Measurements from ENCODE around the gene C11orf91. TPM values are rescaled to one million over a fixed set of nuclear protein-coding genes. Genes with fewer than 3 reads are reported as not detected.
"Not testable (repeated sequence)": the region's sequence is repeated elsewhere in the genome, so short reads cannot be mapped to it uniquely, and the experiment has no call there.

Gene C11orf91
- total RNA-seq, 1 donor from 2014 or later, result not detected

DNA sequence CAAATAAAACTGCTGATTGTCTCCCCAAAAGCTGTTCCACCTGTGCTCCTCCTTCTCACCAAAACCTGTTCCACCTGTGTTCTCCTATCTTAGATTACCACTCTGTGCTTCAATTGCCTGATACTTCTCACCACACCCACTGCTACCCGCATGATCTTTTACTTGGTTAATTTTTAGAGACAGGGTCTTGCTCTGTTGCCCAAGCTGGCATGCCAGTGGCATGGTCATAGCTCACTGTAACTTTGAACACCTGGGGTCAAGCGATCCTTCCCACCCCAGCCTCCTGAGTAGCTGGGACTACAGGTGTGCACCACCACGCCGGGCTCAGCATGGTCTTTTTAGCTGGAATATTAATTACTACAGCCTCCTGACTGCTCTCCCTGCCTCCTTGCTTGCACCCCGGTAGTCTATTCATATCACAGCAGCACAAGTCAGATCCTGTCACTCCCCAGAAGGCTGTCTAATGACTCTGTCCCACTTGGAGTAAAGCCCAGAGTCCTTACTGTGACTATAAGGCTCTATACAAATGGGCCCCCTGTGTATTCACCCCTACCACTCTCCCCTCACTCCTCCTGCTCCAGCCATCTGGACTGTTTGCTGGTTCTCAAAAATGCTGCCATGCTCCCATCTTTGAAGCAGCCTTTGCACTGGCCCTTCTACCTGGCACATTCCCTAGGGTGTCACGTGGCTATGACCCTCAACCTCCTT lies 3.5 kb downstream of the C11orf91 start:
- no peak for DNase-seq

DNA sequence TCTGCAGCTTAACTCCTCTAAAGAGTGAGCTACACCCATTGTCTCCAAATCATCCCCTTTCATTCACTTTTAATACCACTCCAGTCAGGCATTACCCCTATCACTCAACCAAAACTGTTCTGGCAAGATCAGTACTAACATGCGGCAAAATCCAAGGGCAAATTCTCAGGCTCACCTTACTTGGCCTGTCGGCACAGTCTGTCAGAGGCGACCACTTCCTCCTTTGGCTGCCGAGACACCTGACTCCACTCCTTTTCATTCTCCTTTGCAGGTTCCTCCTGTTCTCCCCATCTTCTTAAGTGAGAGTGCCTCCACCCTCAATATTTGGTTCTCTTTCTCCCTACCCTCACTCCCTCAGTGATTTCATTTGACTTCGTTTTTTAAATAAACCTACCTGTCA lies 4.2 kb downstream of the C11orf91 start:
- DNase-seq, result no peak

DNA sequence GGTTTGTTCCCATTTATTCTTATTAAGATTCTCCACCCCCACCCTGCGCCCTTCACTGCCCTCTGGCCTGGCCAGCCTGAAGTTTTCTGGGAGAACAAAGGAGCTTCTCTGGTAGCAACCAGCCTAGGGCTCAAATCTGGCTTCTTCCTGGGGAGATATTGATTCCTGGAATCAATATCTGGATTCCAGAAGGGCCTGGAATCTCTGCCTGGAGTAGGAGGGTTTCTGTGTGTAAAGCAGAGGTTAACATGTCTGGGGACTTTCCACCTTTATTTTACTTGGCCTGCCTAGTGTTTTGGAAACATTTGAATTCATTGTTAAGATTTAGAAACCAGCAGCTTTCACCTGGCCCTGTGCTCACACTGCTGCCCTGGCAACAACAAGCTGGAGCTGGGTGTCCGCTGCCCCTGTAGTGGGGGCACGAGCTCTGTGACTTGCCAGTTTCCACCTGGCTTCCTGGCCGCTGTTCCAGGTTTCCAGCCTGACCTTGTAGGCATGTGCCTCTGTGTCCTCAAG lies 5.5 kb downstream of the C11orf91 start:
- no peak for DNase-seq

DNA sequence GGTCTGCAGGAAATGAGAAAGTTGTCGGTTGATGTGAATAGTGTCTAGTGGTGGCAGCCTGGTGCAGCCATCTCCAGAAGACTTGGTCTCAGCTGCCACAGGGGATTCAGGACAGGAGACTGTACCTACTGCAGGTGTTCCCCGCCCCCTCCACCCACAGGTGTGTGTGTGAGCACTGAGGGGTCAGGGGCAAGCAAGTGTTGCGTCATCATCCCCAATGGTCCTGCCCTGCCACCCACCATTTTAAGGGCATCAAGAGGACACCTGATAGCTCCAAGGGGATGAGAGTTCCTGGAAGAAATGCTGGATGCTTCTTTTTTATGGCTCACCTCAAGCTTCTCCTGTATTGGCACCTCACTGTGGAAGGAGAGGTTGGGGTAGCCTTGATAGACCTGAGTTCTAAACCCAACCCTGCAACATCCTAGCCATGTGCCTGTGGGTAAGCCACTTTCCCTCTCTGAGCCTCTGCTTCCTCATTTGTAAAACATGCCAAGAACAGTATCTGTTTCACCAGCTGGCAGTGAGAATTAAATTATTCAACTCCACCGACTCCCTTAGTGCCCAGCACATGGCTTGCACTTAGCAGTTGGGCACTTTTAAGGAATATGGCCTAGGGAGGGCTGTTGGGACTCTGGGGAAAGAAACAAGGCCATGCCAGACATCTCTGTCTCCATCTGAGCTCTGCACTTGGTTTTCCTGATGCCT lies 6.1 kb downstream of the C11orf91 start:
- no peak for DNase-seq

DNA sequence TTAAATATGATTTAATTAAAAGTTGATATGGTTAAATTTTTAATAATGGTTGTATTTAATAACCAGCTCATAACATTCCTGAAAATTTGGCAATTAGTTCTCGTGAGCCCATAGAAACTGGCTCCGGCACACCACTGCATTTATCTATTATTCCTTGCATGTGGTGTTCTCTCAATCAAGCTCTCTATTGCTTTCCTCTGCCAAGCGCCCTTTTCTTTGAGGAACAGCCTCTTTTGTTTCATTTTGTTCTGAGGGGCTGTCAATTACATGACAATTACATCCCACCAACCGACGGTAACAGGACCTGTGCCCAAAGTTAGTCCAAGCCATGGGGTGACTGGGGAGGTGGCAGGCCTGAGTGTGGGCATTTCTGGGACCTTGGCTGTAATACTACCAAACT lies 8.1 kb downstream of the C11orf91 start:
- DNase-seq, result no peak

DNA sequence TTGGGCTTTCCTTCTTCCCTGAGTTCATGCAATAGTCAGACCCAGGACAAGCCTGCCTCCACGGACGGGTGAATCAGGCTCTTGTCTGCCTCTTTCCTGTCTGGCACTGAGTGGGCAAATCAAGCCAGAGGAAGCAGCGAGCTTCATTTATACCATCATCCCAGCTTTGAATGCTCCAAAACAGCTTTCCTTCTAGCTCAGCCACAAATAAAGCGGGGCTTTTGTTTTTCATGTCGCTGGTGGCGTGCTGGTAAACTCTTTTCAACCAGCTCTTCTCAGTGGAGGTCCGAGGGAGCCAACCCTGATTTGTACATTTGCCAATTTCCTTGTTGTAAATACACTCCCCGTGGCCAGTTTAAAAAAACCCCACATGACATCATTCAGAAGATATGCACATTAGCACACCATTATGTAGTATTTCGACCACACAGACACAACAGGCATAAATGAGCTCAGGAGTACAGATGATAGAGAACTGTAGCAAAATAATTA lies 8.6 kb downstream of the C11orf91 start:
- peak; percentile 85 for DNase-seq

DNA sequence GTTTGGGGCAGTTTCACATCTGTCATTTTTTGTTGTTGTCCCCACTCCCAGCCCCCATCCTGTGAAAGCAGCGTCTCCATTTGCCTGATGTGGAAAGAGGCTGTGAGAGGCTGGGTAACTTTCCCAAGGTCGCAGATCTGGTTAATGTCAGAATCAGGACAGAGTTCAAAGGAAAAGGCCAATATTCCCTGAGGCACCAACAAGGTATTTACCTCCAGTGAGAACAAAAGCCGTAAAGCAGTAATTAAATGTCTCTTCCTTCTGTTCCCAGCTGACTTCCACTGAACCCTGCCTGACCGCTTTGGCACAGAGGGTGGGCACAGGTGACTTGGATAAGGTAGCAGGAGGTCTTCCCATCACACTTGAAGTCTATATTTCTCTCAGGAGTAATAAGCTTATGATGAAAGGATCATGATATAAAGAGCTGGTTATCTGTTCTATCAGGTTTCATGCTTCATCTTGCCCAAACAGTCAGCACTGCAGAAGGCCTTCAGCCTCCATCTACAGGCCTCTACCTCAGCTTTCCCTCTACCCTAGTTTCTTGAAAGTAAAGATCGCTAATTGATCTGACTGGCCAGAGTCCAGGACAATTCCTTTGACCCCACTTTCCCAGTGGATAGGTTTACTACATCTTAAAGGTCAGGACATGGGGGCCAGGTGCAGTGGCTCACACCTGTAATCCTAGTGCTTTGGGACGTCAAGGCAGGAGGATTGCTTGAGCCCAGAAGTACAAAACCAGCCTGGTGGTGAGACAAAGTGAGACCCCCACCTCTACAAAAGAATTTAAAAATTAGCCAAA lies 9.4 kb downstream of the C11orf91 start:
- no peak for DNase-seq

DNA sequence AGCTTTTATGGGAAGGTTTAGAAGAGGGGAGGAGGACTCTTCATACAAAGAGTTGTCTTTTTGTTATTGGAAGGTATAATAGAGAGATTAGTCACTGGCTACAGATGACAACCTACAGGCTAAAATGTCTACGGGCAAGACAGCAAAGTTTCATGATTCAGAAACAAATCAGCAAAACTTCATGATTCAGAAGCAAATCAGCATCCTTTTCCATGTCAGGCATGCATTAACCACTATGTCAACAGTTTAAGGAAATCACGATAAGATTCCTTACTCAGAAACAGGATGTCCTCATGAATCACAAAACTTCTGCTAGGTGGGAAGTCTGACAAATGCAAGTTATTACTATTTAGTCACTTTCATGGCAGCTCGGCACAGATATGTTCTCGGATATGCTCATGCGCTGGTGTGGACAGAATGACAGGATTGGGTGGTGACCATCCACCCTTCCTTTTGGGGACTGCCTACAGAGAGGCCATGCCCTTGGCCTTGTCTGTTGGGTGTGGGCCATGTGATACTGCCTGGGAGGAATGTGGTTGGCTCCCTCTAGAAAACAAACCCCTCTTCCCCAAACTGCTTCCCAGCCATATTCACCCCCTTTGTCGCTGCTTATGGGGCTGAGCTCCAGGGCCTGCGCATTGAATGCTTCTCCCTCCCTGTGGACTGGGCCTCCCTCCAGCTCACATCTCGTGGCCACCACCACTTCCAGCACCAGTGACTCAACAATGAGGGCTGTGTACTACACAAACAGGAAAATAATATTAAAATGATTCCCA lies 10.1 kb downstream of the C11orf91 start:
- no peak for DNase-seq

DNA sequence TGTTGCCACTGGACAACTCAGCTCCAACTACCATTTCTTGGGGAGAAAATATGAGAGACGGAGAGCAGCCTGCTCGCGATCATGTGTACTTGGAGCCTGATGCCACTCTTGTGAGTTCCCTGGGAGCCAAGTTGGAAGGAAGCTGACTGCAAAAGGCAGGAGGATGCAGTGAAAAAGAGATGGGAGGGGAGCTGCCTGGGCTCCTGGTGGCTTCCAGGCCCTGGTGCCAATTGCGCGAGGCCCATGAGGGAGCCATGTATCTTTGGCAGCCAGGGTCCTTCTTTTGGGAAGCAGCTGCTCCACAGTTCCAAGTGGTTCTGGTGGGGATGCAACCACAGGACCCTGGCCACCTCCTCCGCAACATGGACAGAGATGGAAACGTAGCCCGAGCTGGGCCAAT lies 11.1 kb downstream of the C11orf91 start:
- no peak for DNase-seq

DNA sequence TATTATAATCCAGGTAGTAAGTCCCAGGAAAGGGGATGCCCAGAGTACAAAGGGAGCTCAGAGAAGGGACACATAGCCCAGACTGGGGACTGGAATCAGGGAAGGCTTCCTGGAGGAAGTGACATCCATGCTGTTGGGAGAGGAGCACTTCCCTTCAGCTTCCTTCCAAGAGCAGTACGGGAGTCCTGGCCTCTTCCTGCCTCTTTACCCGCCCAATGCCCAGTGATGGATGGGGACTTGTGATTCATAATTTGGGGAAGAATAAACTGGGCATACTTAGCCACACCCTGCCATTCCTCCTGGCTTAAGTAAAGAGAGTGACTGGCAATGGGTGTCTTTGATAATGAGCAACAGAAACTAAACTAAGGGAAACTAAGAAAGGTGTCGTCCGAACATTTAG lies 11.5 kb downstream of the C11orf91 start:
- no peak for DNase-seq

DNA sequence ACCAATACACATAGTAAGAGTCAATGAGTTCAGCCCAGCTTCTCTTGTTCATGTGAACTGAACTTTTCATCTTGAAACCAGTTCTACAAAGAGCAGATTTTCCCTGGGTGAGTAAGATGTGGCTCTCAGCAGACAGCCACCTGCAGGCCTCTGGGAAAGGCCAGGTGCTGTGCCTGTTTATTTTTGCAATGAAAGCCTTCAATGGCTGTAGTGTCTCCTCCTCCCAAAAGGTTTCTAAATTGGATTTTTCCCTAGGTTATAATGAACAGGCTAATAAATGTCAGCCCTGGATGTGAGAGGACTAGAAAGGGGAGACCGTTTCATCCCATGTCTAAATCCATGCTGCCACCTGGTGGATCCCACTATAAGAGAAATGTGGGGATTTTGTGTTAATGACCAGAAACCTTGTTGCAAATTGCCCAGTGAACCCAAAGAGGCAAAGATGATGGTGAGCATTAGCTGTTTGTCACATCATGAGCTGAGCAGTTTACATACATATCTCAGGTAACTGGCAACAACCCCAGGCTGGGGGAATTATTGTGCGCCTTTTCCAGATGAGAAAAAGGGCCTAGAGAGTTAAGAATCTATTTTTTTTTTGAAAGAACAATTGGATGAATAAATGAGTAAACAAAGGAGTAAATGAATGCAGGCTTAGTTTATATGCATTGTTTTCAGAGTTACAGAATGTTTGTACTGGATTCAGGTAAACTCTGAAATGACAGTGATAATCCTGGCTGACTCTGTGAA lies 12.7 kb downstream of the C11orf91 start:
- peak; percentile 81 for DNase-seq

DNA sequence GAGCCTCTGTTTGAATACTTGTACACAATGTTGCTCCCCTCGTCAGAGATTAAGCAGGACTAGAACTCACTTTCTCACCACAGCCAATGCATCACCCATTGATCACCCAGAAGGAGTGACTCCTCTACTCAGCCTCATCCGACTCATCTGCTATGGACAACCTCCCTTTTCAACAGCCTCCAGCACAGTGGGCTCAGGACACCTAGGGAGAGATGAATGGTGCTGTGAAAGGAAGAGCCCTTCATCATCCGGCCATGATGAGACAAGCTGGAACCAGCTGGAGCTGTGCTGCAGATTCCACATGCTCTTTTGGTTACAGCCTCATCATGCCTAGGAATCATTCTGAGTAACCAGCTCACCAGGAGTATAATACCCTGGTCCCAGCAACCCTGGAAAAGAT lies 15.5 kb downstream of the C11orf91 start:
- no peak for DNase-seq

DNA sequence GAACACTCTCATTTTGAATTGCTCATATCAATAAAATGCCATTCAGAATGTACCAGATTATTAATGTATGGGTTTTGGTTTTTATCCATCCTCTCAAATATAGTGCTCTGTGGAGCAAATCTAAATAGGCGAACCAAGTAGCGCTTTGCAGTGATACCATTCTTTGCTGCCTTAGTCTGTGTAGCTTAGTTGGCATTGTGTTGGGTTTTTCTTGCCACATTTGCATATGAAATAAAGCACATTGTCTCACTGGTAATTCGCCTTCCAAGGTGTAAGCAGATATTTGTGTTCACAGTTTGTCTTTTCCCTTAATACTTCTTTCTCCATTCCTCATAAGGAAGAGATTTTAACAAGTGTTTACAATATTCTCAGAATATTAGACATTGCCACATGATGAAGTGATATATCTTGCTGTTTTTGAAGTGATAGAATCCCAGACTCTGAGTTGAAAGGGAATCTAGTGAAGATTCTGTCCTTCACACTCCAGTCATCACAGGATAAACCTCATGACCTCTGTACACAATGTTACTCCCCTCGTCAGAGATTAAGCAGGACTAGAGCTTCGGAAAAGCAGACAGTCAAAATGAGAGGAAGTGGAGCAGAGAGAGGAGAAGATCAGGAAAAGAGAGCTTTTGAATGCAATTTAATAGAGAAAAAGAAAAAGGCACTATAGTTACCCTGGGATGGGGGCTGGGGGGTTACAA lies 16.5 kb downstream of the C11orf91 start:
- DNase-seq, result no peak

DNA sequence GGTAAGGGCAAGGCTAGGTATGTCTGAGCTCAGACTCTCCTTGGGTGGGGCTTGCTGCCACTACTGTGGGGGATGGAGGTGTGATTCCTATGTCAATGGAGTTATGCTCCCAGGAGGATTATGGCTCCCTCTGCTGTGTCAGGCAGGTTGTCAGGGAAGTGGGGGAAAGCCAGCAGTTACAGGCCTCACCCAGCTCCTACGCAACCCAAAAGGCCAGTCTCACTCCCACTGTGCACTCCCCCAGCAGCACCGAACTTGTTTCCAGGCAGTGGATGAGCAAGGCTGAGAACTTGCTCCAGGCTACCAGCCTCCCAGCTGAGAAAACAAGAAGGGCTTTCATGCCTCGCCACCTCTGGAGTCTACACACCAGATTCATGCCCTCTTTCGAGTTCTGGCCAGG lies 18.2 kb downstream of the C11orf91 start:
- DNase-seq, result no peak

DNA sequence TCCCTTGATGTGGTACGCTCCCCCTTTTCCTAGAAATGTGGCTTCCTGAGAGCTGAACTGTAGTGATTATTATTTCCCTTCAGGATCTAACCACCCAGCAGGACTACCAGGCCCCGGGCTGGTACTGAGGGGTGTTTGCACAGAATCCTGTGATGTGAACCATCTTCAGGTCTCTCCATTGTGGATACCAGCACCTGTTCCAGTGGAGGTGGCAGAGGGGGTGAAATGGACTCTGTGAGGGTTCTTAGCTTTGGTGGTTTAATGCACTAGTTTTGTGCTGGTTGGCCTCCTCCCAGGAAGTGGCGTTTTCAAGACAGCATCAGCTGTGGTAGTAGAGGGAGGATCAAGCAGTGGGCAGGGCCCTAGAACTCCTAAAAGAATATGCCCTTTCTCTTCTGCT lies 18.6 kb downstream of the C11orf91 start:
- DNase-seq, result no peak

DNA sequence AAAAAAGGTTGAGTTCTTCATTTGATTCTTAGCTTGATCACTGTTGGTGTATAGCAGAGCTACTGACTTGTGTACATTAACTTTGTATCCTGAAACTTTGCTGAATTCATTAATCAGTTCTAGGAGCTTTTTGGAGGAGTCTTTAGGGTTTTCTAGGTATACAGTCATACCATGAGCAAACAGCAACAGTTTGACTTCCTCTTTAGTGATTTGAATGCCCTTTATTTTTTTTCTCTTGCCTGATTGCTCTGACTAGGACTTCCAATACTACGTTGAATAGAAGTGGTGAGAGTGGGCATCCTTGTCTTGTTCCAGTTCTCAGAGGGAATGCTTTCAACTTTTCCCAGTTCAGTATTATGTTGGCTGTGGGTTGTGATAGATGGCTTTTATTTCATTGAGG lies 22.0 kb downstream of the C11orf91 start:
- not testable (repeated sequence) for DNase-seq

DNA sequence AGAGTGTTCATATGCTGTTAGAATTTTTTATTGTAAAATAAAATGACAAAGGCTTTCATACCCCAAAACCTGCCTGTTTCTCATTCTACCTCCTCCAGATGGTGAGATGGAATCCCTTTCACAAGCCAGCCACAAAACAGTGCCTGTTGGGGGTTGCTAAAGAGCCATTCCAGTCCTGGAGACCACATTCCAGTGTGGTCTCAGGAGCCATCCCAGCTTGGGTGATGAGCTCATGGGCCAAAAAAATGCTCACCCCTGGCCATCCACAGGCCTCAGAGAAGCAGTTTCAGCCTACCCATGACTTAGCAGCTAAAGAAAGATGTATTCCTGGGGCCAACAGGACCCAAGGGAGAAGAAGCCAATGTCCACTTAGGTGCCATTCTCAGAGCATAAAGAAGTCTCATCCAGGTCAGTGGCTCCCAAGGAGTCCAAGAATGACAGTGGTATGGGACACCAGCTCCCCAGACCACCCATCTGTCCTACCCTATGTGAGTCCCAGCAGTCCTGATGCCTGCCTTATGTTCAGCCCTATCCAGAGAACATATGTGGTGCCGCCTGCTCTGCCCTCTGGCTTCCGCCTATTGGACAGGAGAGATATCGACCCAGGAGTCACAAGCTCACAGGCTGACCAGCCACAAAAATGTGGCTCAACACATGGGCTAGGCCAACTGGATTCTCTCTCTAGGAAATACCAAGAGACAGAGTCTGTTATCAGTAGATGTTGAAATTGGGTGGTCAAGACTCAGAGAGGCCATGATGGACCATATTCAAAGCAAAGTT lies 26.4 kb downstream of the C11orf91 start:
- DNase-seq, result no peak

DNA sequence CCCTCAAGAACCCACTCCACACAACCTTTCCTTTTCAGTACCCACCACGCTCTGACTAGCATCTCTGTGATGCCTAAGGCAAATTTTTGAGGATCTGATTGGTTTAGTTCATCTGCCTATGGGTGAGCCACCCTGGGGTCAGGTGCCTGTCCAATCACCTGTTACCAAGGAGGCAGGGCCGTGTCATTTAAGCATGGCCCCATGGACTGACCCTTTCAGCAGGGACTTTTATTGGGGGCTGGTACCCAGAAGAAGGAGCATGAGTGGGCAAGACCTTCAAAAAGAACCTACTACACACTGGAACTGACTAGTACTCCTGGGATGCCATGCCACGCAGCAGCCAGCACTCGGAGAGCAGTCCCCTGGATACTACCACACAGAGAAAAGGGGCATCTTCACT lies 28.4 kb downstream of the C11orf91 start:
- no peak for DNase-seq

DNA sequence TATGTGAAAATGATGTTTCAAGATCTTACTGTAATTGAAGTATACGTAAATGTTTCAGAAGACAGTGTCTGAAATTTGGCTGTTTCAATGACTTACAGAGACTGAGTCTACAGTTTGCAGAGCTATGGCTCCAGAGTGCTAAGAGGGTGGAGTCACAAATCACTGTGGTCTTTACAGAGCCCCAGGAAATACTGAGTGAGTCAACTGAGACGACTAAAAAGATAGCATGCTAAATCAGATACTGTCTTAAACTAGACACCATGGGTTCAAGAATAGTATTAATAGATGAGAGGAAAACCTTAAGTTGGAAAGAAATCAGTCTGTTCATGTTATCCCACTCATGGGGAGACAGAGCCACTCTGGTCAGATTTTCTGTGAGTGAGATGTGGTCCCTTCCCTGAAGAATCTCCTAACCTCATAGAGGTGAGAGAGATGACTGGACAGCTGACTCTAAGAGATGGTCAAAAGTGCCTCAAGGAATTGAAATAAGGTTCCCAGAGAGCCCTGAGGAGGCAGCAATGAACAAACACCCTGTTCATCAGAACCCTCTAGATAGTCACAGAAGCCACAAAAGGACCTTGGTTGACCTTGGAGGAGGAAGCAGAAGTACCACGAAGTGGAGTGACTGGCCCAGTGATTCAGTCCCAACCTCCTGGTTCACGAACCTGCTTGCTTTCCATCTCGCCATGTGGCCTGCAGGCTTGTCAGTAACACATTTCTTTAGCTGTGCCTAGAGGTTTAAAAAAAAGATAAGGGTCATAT lies 30.2 kb downstream of the C11orf91 start:
- no peak for DNase-seq

Measured in tongue (tissue), 2 donors.